Astrocyte of the cerebellum (primary cell): ENCODE measurements around the gene WWOX.
"Not testable (repeated sequence)": the region's sequence is repeated elsewhere in the genome, so short reads cannot be mapped to it uniquely, and the experiment has no call there.

Experiments used
- DNase-seq: peaks from one replicate; pipeline ENCODE4 v3.0.0-alpha.2; 2011; ENCODE audit warnings: low read depth
- H3K4me3 ChIP-seq: 2 replicates; pipeline ENCODE4 v1.5.1; 2011; ENCODE audit warnings: mild to moderate bottlenecking, low read depth, low read length, moderate library complexity
- in situ Hi-C: cut with HindIII; loops from 2 replicates; pipeline ENCODE4 v1.10.0; 2017; ENCODE audit warnings: low sequenced_read_pairs
- TF ChIP-seq, protein P1 (sequence below): IDR thresholded peaks from 2 replicates; pipeline ENCODE4 v1.5.1; 2012; ENCODE audit warnings: low read length, low read depth, moderate library complexity, mild to moderate bottlenecking; ENCODE audit errors: missing control alignments

Gene WWOX

DNA sequence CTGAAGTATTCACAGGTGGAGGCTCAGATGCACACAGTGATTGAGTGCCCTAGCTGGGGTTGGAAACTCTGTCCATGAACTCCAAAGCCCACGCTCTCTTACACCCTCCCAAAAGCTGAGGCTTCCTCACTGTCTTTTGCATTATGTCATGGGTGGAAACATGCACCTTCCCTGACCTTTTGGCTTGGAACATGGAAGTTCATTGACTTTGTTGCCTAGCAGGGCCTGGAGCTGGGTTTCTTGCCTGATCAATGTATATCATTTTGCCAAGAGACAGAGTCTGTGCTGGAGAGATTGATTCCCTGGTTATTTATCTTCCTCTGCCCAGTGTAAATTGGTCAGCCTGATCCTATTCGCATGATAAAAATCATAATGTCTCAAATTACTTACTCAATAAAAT lies 942.7 kb downstream of the WWOX start:
- no peak for DNase-seq
- in situ Hi-C loops, result no loop called here

DNA sequence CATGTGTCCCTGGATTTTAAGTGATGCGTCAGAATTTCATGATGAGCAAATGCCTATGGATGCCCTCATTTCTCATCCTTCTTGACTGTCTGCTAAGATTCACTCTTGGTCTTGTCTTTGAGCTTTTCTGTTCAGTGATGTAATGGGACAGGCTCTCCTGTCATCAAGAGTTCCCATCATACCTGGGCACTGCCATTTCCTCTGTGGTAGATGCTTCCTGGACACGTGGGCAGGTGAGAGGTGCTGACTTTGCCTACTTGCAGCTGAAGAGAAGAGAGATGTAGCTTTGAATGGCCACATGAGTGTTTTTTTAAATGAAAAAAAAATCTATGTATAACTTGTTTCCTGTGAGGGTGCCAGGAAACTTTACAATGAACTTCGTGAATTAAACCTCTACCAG lies 943.4 kb downstream of the WWOX start:
- H3K4me3 ChIP-seq, result no peak overlapping the region
- DNase-seq, result no peak
- in situ Hi-C loops, result no loop called here
- TF ChIP-seq, protein P1, sequence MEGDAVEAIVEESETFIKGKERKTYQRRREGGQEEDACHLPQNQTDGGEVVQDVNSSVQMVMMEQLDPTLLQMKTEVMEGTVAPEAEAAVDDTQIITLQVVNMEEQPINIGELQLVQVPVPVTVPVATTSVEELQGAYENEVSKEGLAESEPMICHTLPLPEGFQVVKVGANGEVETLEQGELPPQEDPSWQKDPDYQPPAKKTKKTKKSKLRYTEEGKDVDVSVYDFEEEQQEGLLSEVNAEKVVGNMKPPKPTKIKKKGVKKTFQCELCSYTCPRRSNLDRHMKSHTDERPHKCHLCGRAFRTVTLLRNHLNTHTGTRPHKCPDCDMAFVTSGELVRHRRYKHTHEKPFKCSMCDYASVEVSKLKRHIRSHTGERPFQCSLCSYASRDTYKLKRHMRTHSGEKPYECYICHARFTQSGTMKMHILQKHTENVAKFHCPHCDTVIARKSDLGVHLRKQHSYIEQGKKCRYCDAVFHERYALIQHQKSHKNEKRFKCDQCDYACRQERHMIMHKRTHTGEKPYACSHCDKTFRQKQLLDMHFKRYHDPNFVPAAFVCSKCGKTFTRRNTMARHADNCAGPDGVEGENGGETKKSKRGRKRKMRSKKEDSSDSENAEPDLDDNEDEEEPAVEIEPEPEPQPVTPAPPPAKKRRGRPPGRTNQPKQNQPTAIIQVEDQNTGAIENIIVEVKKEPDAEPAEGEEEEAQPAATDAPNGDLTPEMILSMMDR, result no peak

More for the DNA sequence above, 942.7 kb downstream of the WWOX start:
- no peak overlapping the region for H3K4me3 ChIP-seq
- TF ChIP-seq, protein P1, result no peak

DNA sequence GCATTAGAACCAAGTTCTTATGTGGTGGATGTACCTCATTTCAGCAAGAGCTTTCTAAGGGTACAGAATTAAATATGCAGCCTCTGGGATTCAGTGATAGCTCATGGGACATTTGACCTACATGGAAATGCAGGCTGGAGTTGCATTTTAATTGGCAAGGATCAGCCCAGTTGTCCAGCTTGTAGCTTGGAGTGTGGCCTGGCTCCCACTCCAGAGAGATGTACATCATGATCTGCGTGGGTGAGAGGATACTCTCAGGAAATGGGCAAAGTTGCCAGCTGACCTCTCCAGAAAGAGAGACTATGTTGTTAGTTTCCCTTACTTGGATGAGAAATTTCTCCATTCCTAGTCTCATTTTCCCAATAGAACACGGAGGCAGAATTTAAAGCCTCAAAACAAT lies 945.7 kb downstream of the WWOX start:
- DNase-seq, result no peak
- no peak overlapping the region for H3K4me3 ChIP-seq
- in situ Hi-C loops, result no loop called here
- TF ChIP-seq, protein P1, result no peak

DNA sequence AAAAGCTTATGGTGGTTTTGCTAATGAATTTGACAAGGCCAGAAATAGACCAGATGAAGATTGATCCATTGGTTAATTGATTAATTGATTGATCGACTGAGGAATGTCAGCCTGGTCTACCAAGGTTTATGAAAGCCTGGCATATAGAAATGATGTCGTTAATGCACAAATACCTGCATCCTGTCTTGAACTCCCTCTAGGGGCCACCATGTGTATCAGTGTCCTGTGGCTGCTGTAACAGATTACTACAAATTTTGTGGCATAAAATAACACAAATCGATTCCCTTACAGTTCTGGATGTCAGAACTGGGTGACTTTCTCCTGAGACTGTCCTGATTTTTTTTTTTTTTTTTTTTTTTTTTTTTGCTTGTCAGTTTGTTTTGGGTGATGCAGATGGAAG lies 947.9 kb downstream of the WWOX start:
- in situ Hi-C loops, result no loop called here
- no peak for DNase-seq
- H3K4me3 ChIP-seq, result no peak overlapping the region
- TF ChIP-seq, protein P1, result no peak

DNA sequence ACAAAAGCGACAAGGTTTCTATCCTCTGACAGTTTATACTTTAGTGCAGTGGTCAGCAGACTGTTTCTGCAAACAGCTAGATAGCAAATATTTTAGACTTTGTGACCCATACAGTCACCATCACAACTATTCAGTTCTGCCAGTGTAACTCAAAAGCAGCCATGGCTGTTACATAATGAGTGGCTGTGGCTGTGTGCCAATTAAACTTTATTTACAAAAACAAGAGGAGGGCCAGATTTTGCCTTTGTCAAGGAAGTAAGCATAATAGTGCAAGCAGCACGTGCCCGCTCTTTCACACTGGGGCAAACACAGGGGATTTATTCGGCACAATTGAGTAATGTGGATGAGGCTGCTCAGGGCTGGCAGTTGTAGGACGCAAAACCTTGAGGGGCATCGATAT lies 949.6 kb downstream of the WWOX start:
- no peak for DNase-seq
- in situ Hi-C loops, result no loop called here
- no peak overlapping the region for H3K4me3 ChIP-seq
- TF ChIP-seq, protein P1, result no peak

DNA sequence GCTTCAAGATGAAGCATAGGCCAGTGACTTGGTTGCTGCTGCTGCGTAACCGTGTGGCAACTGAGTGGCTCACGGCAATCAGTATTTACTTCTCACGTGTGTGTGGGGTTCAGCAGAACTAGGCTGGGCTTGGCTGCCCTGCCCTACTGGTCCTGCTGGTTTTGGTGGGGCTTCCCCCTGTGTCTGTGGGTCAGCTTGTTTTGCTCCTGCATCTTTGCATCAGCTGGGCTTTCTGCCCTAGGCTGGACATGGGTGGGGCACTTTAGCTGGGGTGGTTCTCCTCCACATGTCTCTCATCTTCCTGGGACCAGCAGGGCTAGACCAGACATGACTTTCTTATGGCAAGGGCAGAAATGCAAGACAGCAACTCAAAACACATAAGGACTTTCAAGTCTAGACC lies 950.6 kb downstream of the WWOX start:
- TF ChIP-seq, protein P1, result no peak
- in situ Hi-C loops, result no loop called here
- no peak overlapping the region for H3K4me3 ChIP-seq
- no peak for DNase-seq

DNA sequence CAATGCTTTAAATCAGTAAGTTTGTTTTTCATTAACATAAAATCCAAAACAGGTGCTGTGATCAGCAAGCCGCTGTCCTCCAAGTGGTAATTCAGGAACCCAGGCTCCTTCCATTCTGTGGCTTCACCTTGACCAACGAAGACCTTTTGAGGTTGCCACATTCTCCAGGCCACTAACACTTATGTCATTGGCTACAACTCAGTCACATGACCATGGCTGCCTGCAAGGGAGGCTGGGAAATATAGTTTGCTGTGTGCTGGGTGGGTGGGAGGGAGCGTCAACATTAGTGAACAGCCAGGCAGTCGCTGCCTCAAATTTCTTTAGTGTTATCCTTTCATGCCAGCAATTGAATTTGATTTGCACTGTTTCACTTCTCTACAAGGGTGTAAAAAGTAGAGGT lies 951.9 kb downstream of the WWOX start:
- H3K4me3 ChIP-seq, result no peak overlapping the region
- in situ Hi-C loops, result no loop called here
- DNase-seq, result no peak
- TF ChIP-seq, protein P1, result no peak

DNA sequence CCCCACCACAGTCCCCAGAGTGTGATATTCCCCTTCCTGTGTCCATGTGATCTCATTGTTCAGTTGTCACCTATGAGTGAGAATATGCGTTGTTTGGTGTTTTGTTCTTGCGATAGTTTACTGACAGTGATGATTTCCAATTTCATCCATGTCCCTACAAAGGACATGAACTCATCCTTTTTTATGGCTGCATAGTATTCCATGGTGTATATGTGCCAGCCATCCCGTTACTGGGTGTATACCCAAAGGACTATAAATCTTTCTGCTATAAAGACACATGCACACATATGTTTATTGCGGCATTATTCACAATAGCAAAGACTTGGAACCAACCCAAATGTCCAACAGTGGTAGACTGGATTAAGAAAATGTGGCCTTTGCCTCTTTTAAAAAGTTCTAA lies 952.7 kb downstream of the WWOX start:
- H3K4me3 ChIP-seq, DNase-seq, in situ Hi-C loops: not testable (repeated sequence)
